ENCODE data around the gene MRPS15.
"Not testable (repeated sequence)": the region's sequence is repeated elsewhere in the genome, so short reads cannot be mapped to it uniquely, and the experiment has no call there.

- not testable (repeated sequence) for TF ChIP-seq CTCF (conservative IDR thresholded peaks at IDR 0.05; ENCODE audit: low read length); EZH2phosphoT487 (IDR thresholded peaks at IDR 0.05; ENCODE audit: borderline replicate concordance, low read depth, low read length)
Measured at GRCh38 chr1:36487336-36487725, 23.1 kb upstream of the MRPS15 start.
